ENCODE results near the gene SYCP1.
"Not testable (repeated sequence)": the region's sequence is repeated elsewhere in the genome, so short reads cannot be mapped to it uniquely, and the experiment has no call there.

Gene SYCP1

GRCh38 chr1:114854693-114855320 is at the start of gene SYCP1:
SYCP1 (plus strand) TSS chr1:114854863; CDS start chr1:114855465, 602 bp downstream.
- no peak for DNase-seq (ENCODE audit: extremely low read depth in 1 of 2, low read depth in 1 of 2)

GRCh38 chr1:114819869-114820268 is 34.8 kb upstream of the SYCP1 start:
- DNase-seq (ENCODE audit: extremely low read depth in 1 of 2, low read depth in 1 of 2), result no peak

GRCh38 chr1:114820392-114820791 is 34.3 kb upstream of the SYCP1 start:
- DNase-seq (ENCODE audit: extremely low read depth in 1 of 2, low read depth in 1 of 2), result no peak

- no peak for DNase-seq (ENCODE audit: extremely low read depth in 1 of 2, low read depth in 1 of 2)
Measured at GRCh38 chr1:114821978-114822377, 32.7 kb upstream of the SYCP1 start.

GRCh38 chr1:114828251-114828650 is 26.4 kb upstream of the SYCP1 start:
- DNase-seq (ENCODE audit: extremely low read depth in 1 of 2, low read depth in 1 of 2), result no peak

- not testable (repeated sequence) for DNase-seq (ENCODE audit: extremely low read depth in 1 of 2, low read depth in 1 of 2)
Measured at GRCh38 chr1:114830075-114830474, 24.6 kb upstream of the SYCP1 start.

GRCh38 chr1:114831276-114831994 is 23.2 kb upstream of the SYCP1 start:
- DNase-seq (ENCODE audit: extremely low read depth in 1 of 2, low read depth in 1 of 2), result no peak

- DNase-seq (ENCODE audit: extremely low read depth in 1 of 2, low read depth in 1 of 2), result no peak
Measured at GRCh38 chr1:114832057-114832456, 22.6 kb upstream of the SYCP1 start.

- DNase-seq (ENCODE audit: extremely low read depth in 1 of 2, low read depth in 1 of 2), result no peak
Measured at GRCh38 chr1:114833421-114833820, 21.2 kb upstream of the SYCP1 start.

GRCh38 chr1:114844270-114844669 is 10.4 kb upstream of the SYCP1 start:
- DNase-seq (ENCODE audit: extremely low read depth in 1 of 2, low read depth in 1 of 2), result no peak

GRCh38 chr1:114853584-114853983 is 1.1 kb upstream of the SYCP1 start:
- DNase-seq (ENCODE audit: extremely low read depth in 1 of 2, low read depth in 1 of 2), result no peak

- no peak for DNase-seq (ENCODE audit: extremely low read depth in 1 of 2, low read depth in 1 of 2)
Measured at GRCh38 chr1:114861384-114861783, 6.7 kb downstream of the SYCP1 start.

GRCh38 chr1:114892194-114892918 is 37.7 kb downstream of the SYCP1 start:
- no peak for DNase-seq (ENCODE audit: extremely low read depth in 1 of 2, low read depth in 1 of 2)

GRCh38 chr1:114896795-114897194 is 42.1 kb downstream of the SYCP1 start:
- DNase-seq (ENCODE audit: extremely low read depth in 1 of 2, low read depth in 1 of 2), result no peak

- no peak for DNase-seq (ENCODE audit: extremely low read depth in 1 of 2, low read depth in 1 of 2)
Measured at GRCh38 chr1:114901814-114902213, 47.2 kb downstream of the SYCP1 start.

- DNase-seq (ENCODE audit: extremely low read depth in 1 of 2, low read depth in 1 of 2), result no peak
Measured at GRCh38 chr1:114902343-114902742, 47.7 kb downstream of the SYCP1 start.

GRCh38 chr1:114903480-114903879 is 48.8 kb downstream of the SYCP1 start:
- no peak for DNase-seq (ENCODE audit: extremely low read depth in 1 of 2, low read depth in 1 of 2)

- not testable (repeated sequence) for DNase-seq (ENCODE audit: extremely low read depth in 1 of 2, low read depth in 1 of 2)
Measured at GRCh38 chr1:114915720-114916119, 61.1 kb downstream of the SYCP1 start.

- DNase-seq (ENCODE audit: extremely low read depth in 1 of 2, low read depth in 1 of 2), result no peak
Measured at GRCh38 chr1:114926607-114927006, 71.9 kb downstream of the SYCP1 start.

- no peak for DNase-seq (ENCODE audit: extremely low read depth in 1 of 2, low read depth in 1 of 2)
Measured at GRCh38 chr1:114927401-114927800, 72.7 kb downstream of the SYCP1 start.

GRCh38 chr1:114956570-114956969 is 101.9 kb downstream of the SYCP1 start:
- DNase-seq (ENCODE audit: extremely low read depth in 1 of 2, low read depth in 1 of 2), result no peak

GRCh38 chr1:114959423-114959822 is 104.8 kb downstream of the SYCP1 start:
- DNase-seq (ENCODE audit: extremely low read depth in 1 of 2, low read depth in 1 of 2), result no peak
